GM12891 (cell line): ENCODE measurements around the gene ERVH48-1.

Source experiments
- PAX5 ChIP-seq: IDR thresholded peaks from 2 replicates; pipeline ENCODE4 v1.6.1; 2011; ENCODE audit warnings: low read length, moderate library complexity, mild to moderate bottlenecking; ENCODE audit not compliant: insufficient read depth, severe bottlenecking
- POLR2A ChIP-seq: IDR thresholded peaks from 2 replicates; pipeline ENCODE4 v1.6.1; 2011; ENCODE audit warnings: low read depth, low read length, control low read depth
- POLR2AphosphoS5 ChIP-seq: IDR thresholded peaks from 2 replicates; pipeline ENCODE4 v1.6.1; 2011; ENCODE audit warnings: low read depth, low read length, control low read depth
- POU2F2 ChIP-seq: IDR thresholded peaks from 2 replicates; pipeline ENCODE4 v1.6.1; 2011; ENCODE audit warnings: low read depth, mild to moderate bottlenecking, control low read depth, low read length, moderate library complexity
- SPI1 ChIP-seq: IDR thresholded peaks from 2 replicates; pipeline ENCODE4 v1.6.1; 2011; ENCODE audit warnings: low read depth, low read length, control low read depth
- TAF1 ChIP-seq: IDR thresholded peaks from 2 replicates; pipeline ENCODE4 v1.6.1; 2011; ENCODE audit warnings: low read depth, low read length, control low read depth

DNA sequence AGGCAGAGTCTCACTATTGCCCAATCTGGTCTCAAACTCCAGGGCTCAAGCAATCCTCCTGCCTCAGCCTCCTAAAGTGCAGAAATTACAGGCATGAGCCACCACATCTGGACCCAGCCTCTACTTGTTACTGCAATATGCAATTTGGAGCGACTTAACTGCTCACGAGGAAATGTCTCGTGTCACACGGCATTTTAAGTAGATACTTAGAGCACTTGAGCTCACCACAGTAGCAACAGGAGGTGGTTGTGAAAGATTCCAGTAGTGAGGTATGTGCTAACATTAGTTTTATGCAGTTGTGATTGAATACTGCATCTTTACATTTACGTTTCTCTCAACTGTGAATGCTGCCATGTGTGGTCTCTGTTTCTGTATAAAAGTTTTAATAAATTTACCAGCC, 38.1 kb downstream of the ERVH48-1 start:
- no peak for TF ChIP-seq POLR2A
- TF ChIP-seq POLR2AphosphoS5: no peak
- TF ChIP-seq SPI1: no peak
- no peak for TF ChIP-seq PAX5
- no peak for TF ChIP-seq TAF1
- TF ChIP-seq POU2F2: no peak
